Measurements from ENCODE around the gene TBL2. TPM values are rescaled to one million over a fixed set of nuclear protein-coding genes. Genes with fewer than 3 reads are reported as not detected.
"Not testable (repeated sequence)": the region's sequence is repeated elsewhere in the genome, so short reads cannot be mapped to it uniquely, and the experiment has no call there.

TBL2 gene
- total RNA-seq, 1 donor from 2014 or later, result 23.8 TPM

GRCh38 chr7:73567846-73568685 is 10.3 kb downstream of the TBL2 start:
- Mint-ChIP-seq H3K27me3 (ENCODE audit: unreplicated experiment) (peaks cover 4% of the 10 kb centered on the region), H3K4me3 (ENCODE audit: unreplicated experiment) (no peak overlapping the region), H3K36me3 (ENCODE audit: unreplicated experiment) (no peaks in the 10 kb centered on the region), H3K4me1 (ENCODE audit: low read depth, unreplicated experiment) (no peaks in the 10 kb centered on the region), H3K27ac (ENCODE audit: unreplicated experiment) (no peak overlapping the region), H3K9me3 (ENCODE audit: unreplicated experiment) (no peaks in the 10 kb centered on the region)
- no peak for DNase-seq
- TF ChIP-seq, protein P1, sequence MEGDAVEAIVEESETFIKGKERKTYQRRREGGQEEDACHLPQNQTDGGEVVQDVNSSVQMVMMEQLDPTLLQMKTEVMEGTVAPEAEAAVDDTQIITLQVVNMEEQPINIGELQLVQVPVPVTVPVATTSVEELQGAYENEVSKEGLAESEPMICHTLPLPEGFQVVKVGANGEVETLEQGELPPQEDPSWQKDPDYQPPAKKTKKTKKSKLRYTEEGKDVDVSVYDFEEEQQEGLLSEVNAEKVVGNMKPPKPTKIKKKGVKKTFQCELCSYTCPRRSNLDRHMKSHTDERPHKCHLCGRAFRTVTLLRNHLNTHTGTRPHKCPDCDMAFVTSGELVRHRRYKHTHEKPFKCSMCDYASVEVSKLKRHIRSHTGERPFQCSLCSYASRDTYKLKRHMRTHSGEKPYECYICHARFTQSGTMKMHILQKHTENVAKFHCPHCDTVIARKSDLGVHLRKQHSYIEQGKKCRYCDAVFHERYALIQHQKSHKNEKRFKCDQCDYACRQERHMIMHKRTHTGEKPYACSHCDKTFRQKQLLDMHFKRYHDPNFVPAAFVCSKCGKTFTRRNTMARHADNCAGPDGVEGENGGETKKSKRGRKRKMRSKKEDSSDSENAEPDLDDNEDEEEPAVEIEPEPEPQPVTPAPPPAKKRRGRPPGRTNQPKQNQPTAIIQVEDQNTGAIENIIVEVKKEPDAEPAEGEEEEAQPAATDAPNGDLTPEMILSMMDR (IDR thresholded peaks at IDR 0.05; ENCODE audit: partially characterized antibody, unreplicated experiment), result no peak

GRCh38 chr7:73567140-73567539 is 11.2 kb downstream of the TBL2 start:
- Mint-ChIP-seq H3K4me3 (ENCODE audit: unreplicated experiment) (no peak overlapping the region), H3K9me3 (ENCODE audit: unreplicated experiment) (peaks cover under 1% of the 10 kb centered on the region), H3K27ac (ENCODE audit: unreplicated experiment) (no peak overlapping the region), H3K4me1 (ENCODE audit: low read depth, unreplicated experiment) (no peaks in the 10 kb centered on the region), H3K36me3 (ENCODE audit: unreplicated experiment) (peaks cover 5% of the 10 kb centered on the region), H3K27me3 (ENCODE audit: unreplicated experiment) (peaks cover 2% of the 10 kb centered on the region)
- DNase-seq, result no peak
- TF ChIP-seq, protein P1 (IDR thresholded peaks at IDR 0.05; ENCODE audit: partially characterized antibody, unreplicated experiment), result no peak

- H3K36me3 Mint-ChIP-seq (ENCODE audit: unreplicated experiment); H3K4me1 Mint-ChIP-seq (ENCODE audit: low read depth, unreplicated experiment); H3K27me3 Mint-ChIP-seq (ENCODE audit: unreplicated experiment); H3K27ac Mint-ChIP-seq (ENCODE audit: unreplicated experiment); H3K4me3 Mint-ChIP-seq (ENCODE audit: unreplicated experiment); H3K9me3 Mint-ChIP-seq (ENCODE audit: unreplicated experiment); DNase-seq: not testable (repeated sequence)
Measured at GRCh38 chr7:73566431-73566830, 11.9 kb downstream of the TBL2 start.

DNA sequence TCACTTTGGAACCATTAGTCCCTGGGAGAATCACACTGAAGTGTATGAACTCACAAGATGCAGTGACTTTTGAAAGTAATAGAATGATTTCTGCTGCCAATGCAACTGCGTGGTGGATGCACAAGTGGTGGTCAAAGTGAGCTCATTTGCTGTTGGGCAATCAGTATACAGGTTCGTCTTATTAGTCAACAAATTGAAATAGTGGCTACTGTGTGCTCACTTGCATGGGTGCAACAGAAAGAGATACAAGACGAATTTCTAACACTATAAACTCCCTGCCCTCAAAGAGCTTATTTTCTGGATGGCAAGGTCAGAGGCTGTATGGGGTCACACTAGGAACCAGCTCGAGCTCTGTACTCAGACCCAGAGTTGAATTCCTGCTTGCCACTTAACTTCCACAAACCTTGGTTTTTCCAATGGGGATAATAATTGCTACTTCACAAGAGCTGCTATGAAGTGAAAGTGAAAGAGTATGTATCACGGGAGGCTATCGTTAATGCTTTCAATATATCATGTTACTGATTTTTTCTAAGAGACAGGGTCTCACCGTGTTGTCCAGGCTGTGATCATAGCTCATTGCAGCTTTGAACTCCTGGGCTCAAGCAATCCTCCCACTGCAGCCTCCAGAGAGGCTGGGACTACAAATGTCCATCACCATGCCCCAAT is 12.6 kb downstream of the TBL2 start:
- no peak for DNase-seq
- Mint-ChIP-seq H3K36me3 (ENCODE audit: unreplicated experiment) (peaks cover 9% of the 10 kb centered on the region), H3K4me1 (ENCODE audit: low read depth, unreplicated experiment) (no peaks in the 10 kb centered on the region), H3K27me3 (ENCODE audit: unreplicated experiment) (peaks cover 2% of the 10 kb centered on the region), H3K9me3 (ENCODE audit: unreplicated experiment) (peaks cover 3% of the 10 kb centered on the region), H3K27ac (ENCODE audit: unreplicated experiment) (no peak overlapping the region), H3K4me3 (ENCODE audit: unreplicated experiment) (no peak overlapping the region)
- TF ChIP-seq, protein P1 (IDR thresholded peaks at IDR 0.05; ENCODE audit: partially characterized antibody, unreplicated experiment), result no peak

- TF ChIP-seq, protein P1 (IDR thresholded peaks at IDR 0.05; ENCODE audit: partially characterized antibody, unreplicated experiment), result no peak
- peaks cover 7% of the 10 kb centered on the region for H3K27me3 Mint-ChIP-seq (ENCODE audit: unreplicated experiment)
- H3K36me3 Mint-ChIP-seq (ENCODE audit: unreplicated experiment), result peaks cover 9% of the 10 kb centered on the region
- H3K9me3 Mint-ChIP-seq (ENCODE audit: unreplicated experiment), result peaks cover 7% of the 10 kb centered on the region
- peaks cover 12% of the 10 kb centered on the region for H3K4me1 Mint-ChIP-seq (ENCODE audit: low read depth, unreplicated experiment)
- DNase-seq, result no peak
- peak overlapping the region; percentile 69 for H3K27ac Mint-ChIP-seq (ENCODE audit: unreplicated experiment)
- peak overlapping the region; percentile 41 for H3K4me3 Mint-ChIP-seq (ENCODE audit: unreplicated experiment)
Measured at GRCh38 chr7:73560109-73560835, 18.1 kb downstream of the TBL2 start.
